Cardiac muscle cell (in vitro differentiated cells and primary cell): Measurements from ENCODE around the gene ITGB3. TPM values are rescaled to one million over a fixed set of nuclear protein-coding genes. Genes with fewer than 3 reads are reported as not detected.

ENCODE experiments used
- DNase-seq, 2 donors: peaks; one replicate each; pipeline versions ENCODE4 v3.0.0 to v3.0.0-alpha.2; 2010 to 2017; ENCODE audit warnings: low read depth in 1 of 2, low spot score in 1 of 2
- H3K27ac ChIP-seq: fragments of 200-600 bp; sonication (generic); 2 replicates; pipeline ENCODE4 v1.5.1; 2016
- H3K27me3 ChIP-seq: fragments of 200-600 bp; sonication (generic); 2 replicates; pipeline ENCODE4 v1.6.0; 2016; ENCODE audit warnings: control low read depth
- H3K36me3 ChIP-seq: fragments of 200-600 bp; sonication (generic); 2 replicates; pipeline ENCODE4 v1.5.1; 2016; ENCODE audit warnings: control low read depth
- H3K4me1 ChIP-seq: fragments of 200-600 bp; sonication (generic); 2 replicates; pipeline ENCODE4 v1.8.1; 2017; ENCODE audit warnings: low read depth, mild to moderate bottlenecking, mixed run types
- H3K4me3 ChIP-seq: fragments of 200-600 bp; sonication (generic); 2 replicates; pipeline ENCODE4 v1.5.1; 2016; ENCODE audit warnings: mild to moderate bottlenecking
- H3K9me3 ChIP-seq: fragments of 200-600 bp; sonication (generic); 2 replicates; pipeline ENCODE4 v1.5.1; 2017; ENCODE audit warnings: low read depth, mild to moderate bottlenecking, control low read depth
- polyA plus RNA-seq: library from polyadenylated mRNA; unstranded; fragments of >200 nt; fragmentation: Nextera tagmentation; extraction: Ambion mirVana; gene quantifications from 2 replicates; pipeline ENCODE4 v1.2.1, GENCODE V29; 2016
- total RNA-seq: library from RNA; depleted of rRNA; stranded (reverse); fragments of >200 nt; gene quantifications from 2 replicates; pipeline ENCODE4 v1.2.3, GENCODE V29; 2016
- TF ChIP-seq, protein P1 (sequence below): IDR thresholded peaks from 2 replicates; pipeline ENCODE4 v1.5.1; 2012; ENCODE audit warnings: low read depth, mild to moderate bottlenecking, low read length

The ITGB3 gene
- total and polyA plus RNA-seq, 2 experiments from 2014 or later: 4.6 to 20.0 TPM

DNA sequence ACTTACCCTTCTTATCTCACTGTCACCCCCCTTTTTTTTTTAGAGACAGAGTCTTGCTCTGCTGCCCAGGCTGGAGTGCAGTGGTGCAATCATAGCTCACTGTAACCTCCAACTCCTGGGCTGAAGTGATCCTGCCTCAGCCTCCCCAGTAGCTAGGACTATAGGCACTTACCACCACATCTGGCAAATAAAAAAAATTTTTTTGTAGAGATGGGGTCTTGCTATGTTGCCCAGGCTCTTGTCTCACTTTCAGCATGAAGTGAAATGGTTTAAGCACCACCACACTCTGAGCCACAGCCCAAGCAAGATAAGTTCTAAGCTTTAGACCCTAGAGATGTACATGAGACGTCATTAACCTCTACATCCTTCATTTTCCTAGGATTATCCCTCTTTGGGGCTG is 35.7 kb downstream of the ITGB3 start:
- TF ChIP-seq, protein P1, sequence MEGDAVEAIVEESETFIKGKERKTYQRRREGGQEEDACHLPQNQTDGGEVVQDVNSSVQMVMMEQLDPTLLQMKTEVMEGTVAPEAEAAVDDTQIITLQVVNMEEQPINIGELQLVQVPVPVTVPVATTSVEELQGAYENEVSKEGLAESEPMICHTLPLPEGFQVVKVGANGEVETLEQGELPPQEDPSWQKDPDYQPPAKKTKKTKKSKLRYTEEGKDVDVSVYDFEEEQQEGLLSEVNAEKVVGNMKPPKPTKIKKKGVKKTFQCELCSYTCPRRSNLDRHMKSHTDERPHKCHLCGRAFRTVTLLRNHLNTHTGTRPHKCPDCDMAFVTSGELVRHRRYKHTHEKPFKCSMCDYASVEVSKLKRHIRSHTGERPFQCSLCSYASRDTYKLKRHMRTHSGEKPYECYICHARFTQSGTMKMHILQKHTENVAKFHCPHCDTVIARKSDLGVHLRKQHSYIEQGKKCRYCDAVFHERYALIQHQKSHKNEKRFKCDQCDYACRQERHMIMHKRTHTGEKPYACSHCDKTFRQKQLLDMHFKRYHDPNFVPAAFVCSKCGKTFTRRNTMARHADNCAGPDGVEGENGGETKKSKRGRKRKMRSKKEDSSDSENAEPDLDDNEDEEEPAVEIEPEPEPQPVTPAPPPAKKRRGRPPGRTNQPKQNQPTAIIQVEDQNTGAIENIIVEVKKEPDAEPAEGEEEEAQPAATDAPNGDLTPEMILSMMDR: no peak
- no peaks in the 10 kb centered on the region for H3K27me3 ChIP-seq
- DNase-seq: no peak
- H3K27ac ChIP-seq: no peak overlapping the region
- H3K4me1 ChIP-seq: no peaks in the 10 kb centered on the region
- no peak overlapping the region for H3K4me3 ChIP-seq
- no peaks in the 10 kb centered on the region for H3K9me3 ChIP-seq
- peaks cover 57% of the 10 kb centered on the region for H3K36me3 ChIP-seq

DNA sequence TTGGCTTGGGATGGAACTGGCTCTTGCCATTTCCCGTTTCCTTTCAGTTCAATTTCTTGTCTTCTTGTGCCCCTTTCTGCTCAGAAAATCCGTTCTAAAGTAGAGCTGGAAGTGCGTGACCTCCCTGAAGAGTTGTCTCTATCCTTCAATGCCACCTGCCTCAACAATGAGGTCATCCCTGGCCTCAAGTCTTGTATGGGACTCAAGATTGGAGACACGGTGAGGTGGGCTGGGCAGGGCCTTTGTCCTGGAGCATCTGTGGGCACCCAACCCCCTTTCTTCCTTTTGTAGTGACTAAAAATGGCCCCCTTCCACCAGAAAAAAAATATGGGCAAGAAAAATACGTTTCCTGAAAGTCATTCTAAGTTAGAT is 37.2 kb downstream of the ITGB3 start:
- H3K4me1 ChIP-seq: no peaks in the 10 kb centered on the region
- DNase-seq: no peak
- H3K4me3 ChIP-seq: no peak overlapping the region
- peaks cover 47% of the 10 kb centered on the region for H3K36me3 ChIP-seq
- no peaks in the 10 kb centered on the region for H3K9me3 ChIP-seq
- H3K27ac ChIP-seq: no peak overlapping the region
- no peaks in the 10 kb centered on the region for H3K27me3 ChIP-seq
- TF ChIP-seq, protein P1: no peak

DNA sequence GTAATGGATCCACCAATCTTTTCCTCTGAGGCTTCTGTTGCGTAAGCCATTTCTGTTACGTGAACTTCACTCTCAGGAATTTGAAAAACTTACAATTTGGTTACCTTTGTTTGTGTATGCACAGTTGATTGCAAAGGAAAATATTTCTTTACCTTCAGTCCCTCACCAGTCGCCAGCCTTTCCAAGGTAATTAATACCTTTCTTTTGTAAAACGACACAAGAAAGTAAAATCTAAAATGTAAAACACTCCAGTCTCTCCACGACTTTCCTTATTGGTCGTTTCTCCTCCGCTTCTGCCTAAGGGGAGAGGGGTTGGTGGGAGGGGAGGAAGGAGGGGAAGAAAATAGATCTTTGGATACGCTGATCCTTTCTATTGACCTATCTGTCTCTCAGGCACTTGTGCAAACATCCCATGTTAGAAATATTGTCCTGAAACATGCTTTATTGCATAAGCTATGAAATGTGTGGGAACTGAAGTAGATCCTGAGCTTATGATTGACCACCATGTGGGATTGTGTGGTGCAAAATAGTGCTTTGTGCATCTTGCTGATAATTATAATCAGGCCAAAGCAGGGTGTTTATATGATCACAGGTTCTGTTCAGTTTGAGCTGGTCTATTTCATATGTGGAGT is 37.7 kb downstream of the ITGB3 start:
- H3K27me3 ChIP-seq: no peaks in the 10 kb centered on the region

DNA sequence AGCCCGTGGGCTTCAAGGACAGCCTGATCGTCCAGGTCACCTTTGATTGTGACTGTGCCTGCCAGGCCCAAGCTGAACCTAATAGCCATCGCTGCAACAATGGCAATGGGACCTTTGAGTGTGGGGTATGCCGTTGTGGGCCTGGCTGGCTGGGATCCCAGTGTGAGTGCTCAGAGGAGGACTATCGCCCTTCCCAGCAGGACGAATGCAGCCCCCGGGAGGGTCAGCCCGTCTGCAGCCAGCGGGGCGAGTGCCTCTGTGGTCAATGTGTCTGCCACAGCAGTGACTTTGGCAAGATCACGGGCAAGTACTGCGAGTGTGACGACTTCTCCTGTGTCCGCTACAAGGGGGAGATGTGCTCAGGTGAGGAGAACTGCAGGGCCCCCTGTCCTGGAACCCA is 38.6 kb downstream of the ITGB3 start:
- Histone ChIP-seq H3K36me3 (peaks cover 43% of the 10 kb centered on the region), H3K4me1 (no peaks in the 10 kb centered on the region), H3K27ac (no peak overlapping the region), H3K9me3 (no peaks in the 10 kb centered on the region), H3K4me3 (no peak overlapping the region), H3K27me3 (no peaks in the 10 kb centered on the region)
- no peak for DNase-seq
- TF ChIP-seq, protein P1: no peak

More for the DNA sequence above, 37.7 kb downstream of the ITGB3 start:
- Histone ChIP-seq H3K4me1 (no peaks in the 10 kb centered on the region), H3K27ac (no peak overlapping the region), H3K9me3 (no peaks in the 10 kb centered on the region), H3K36me3 (peaks cover 47% of the 10 kb centered on the region), H3K4me3 (no peak overlapping the region)
- no peak for DNase-seq
- TF ChIP-seq, protein P1: no peak

DNA sequence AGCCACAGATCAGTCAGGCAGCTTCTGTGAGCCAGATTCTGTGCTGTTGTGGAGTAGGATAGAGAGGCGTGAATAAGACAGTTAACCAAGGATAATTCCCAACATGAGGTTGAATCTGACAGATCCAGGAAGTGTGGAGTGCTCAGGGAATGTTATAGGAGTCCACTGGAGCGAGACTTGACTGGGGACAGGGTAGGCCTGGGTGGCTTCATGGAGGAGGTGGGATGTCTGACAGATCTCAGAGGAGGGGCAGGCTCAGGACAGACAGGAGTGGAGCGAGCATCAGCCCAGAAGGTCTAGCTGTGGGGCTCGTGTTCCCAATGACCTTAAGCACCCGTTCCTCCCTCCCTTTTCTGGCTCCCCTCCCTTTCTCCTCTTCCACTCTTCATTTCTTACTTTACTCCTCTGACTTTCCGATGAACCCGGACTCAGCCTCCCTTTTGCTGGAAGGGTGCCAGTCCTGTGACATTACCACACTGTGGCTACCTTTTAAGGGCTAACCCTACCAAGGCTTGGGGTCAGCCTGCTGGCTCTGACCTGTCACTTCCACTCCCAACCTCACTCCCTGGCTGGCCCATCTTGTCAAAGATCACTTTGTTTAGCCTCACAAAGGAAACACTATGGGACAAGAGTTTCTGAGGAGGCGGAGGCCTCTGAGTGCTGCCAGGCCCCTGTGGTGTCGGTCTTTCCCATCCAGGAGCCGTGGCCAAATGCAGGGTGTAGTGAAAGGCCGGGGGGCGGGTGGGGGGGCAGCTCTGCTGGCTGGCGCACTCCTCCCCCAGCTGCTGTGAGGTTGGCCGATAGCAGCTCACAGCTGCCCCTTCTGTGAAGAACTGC is 41.6 kb downstream of the ITGB3 start:
- Histone ChIP-seq H3K4me3 (no peak overlapping the region), H3K27ac (no peak overlapping the region), H3K27me3 (no peaks in the 10 kb centered on the region), H3K9me3 (no peaks in the 10 kb centered on the region), H3K36me3 (peaks cover 37% of the 10 kb centered on the region), H3K4me1 (no peaks in the 10 kb centered on the region)
- TF ChIP-seq, protein P1: no peak
- no peak for DNase-seq
